ENCODE measurements around the gene SCLY. TPM values are rescaled to one million over a fixed set of nuclear protein-coding genes. Genes with fewer than 3 reads are reported as not detected.

The SCLY gene
- total RNA-seq, 1 experiment from 2014 or later, result 68.4 TPM

- no peak for TF ChIP-seq STAT6 (CRISPR knock-in tag; conservative IDR thresholded peaks at IDR 0.05; ENCODE audit: low read depth)
- TF ChIP-seq ZNF121 (CRISPR knock-in tag; IDR thresholded peaks at IDR 0.05), result no peak
- peak; percentile 69 for TF ChIP-seq KAT7 (CRISPR knock-in tag; IDR thresholded peaks at IDR 0.05; ENCODE audit: borderline replicate concordance)
- TF ChIP-seq ARID4B (CRISPR knock-in tag; IDR thresholded peaks at IDR 0.05; ENCODE audit: borderline replicate concordance), result peak; percentile 33; the same call in 1 of the 2 replicates
- peak; percentile 44; the same call in 1 of the 2 replicates for TF ChIP-seq MAX (CRISPR knock-in tag; IDR thresholded peaks at IDR 0.05)
- no peak for TF ChIP-seq OVOL2 (CRISPR knock-in tag; IDR thresholded peaks at IDR 0.05; ENCODE audit: borderline replicate concordance)
- peak; percentile 8; the same call in 1 of the 2 replicates for TF ChIP-seq MLX (CRISPR knock-in tag; IDR thresholded peaks at IDR 0.05)
- TF ChIP-seq ERG (CRISPR knock-in tag; IDR thresholded peaks at IDR 0.05), result no peak
- no peak for TF ChIP-seq RORB (CRISPR knock-in tag; IDR thresholded peaks at IDR 0.05)
- TF ChIP-seq AR (CRISPR knock-in tag; IDR thresholded peaks at IDR 0.05), result no peak
- no peak for TF ChIP-seq ZNF396 (CRISPR knock-in tag; IDR thresholded peaks at IDR 0.05; ENCODE audit: borderline replicate concordance)
- TF ChIP-seq TEAD1 (CRISPR knock-in tag; IDR thresholded peaks at IDR 0.05), result no peak
- TF ChIP-seq NR2C2 (CRISPR knock-in tag; IDR thresholded peaks at IDR 0.05), result peak; percentile 97
- TF ChIP-seq USF2 (CRISPR knock-in tag; IDR thresholded peaks at IDR 0.05), result peak; percentile 97
- TF ChIP-seq ZNF671 (CRISPR knock-in tag; IDR thresholded peaks at IDR 0.05), result no peak
- no peak for TF ChIP-seq ATF6 (CRISPR knock-in tag; IDR thresholded peaks at IDR 0.05)
- no peak for TF ChIP-seq ELF4 (CRISPR knock-in tag; IDR thresholded peaks at IDR 0.05; ENCODE audit: low read depth)
- TF ChIP-seq MXD4 (CRISPR knock-in tag; IDR thresholded peaks at IDR 0.05; ENCODE audit: borderline replicate concordance), result no peak
- no peak for TF ChIP-seq E2F1 (CRISPR knock-in tag; IDR thresholded peaks at IDR 0.05)
- TF ChIP-seq IRF1 (CRISPR knock-in tag; IDR thresholded peaks at IDR 0.05), result no peak
Observed at GRCh38 chr2:238060542-238061314, at the start of gene SCLY (continued).
